Breast epithelium (tissue), 4 donors: ENCODE data around the gene ZMIZ1. TPM values are rescaled to one million over a fixed set of nuclear protein-coding genes. Genes with fewer than 3 reads are reported as not detected.

Source experiments
- DNase-seq, 2 donors: peaks; one replicate each; pipeline ENCODE4 v3.0.0-alpha.2; 2019; ENCODE audit warnings: low spot score in 2 of 2
- H3K27ac ChIP-seq, 2 donors: fragments of 200-600 bp; sonication (generic) in 1 of 2; one replicate each; pipeline ENCODE4 v1.5.1; 2016 to 2019; ENCODE audit warnings: mild to moderate bottlenecking in 1 of 2
- H3K27me3 ChIP-seq, 2 donors: fragments of 200-600 bp; sonication (generic) in 1 of 2; one replicate each; pipeline versions ENCODE4 v1.5.1 to v1.6.0; 2017 to 2019; ENCODE audit warnings: control low read depth in 1 of 2, mild to moderate bottlenecking in 1 of 2
- H3K36me3 ChIP-seq: fragments of 200-600 bp; one replicate; pipeline ENCODE4 v1.5.1; 2019
- H3K4me1 ChIP-seq, 2 donors: fragments of 200-600 bp; sonication (generic); one replicate each; pipeline ENCODE4 v1.5.1; 2016 to 2019; ENCODE audit warnings: control low read depth in 1 of 2
- H3K4me3 ChIP-seq, 3 donors: fragments of 200-600 bp; sonication (generic); 1 replicate in 2 of 3; 2 replicates in 1 of 3; pipeline ENCODE4 v1.5.1; 2016 to 2019; ENCODE audit warnings: mild to moderate bottlenecking in 3 of 3, moderate library complexity in 2 of 3
- H3K9me3 ChIP-seq, 2 donors: fragments of 200-600 bp; sonication (generic) in 1 of 2; one replicate each; pipeline ENCODE4 v1.5.1; 2016 to 2019; ENCODE audit warnings: control low read depth in 1 of 2
- CTCF ChIP-seq, 3 donors: fragments of 450-650 bp; IDR thresholded peaks; one replicate each; pipeline ENCODE4 v1.5.1; 2016 to 2017; ENCODE audit warnings: antibody characterized with exemption in 3 of 3, mild to moderate bottlenecking in 3 of 3, moderate library complexity in 3 of 3
- POLR2A ChIP-seq: fragments of 450-650 bp; IDR thresholded peaks from one replicate; pipeline ENCODE4 v1.6.1; 2016; ENCODE audit warnings: antibody characterized with exemption, mild to moderate bottlenecking, moderate library complexity
- POLR2AphosphoS5 ChIP-seq, 3 donors: sonication (generic); formaldehyde crosslinking; IDR thresholded peaks; one replicate each; pipeline ENCODE4 v1.6.1; 2017; ENCODE audit warnings: antibody characterized with exemption in 3 of 3
- intact Hi-C: fragments of 100-400 bp; cut with DNase I; formaldehyde crosslinking; loops from one replicate; pipeline ENCODE4 v1.15.1; 2023; ENCODE audit warnings: low total_unique reads
- total RNA-seq, 3 donors: library from RNA; depleted of rRNA; stranded (reverse); fragments of >200 nt; gene quantifications; one replicate each; pipeline ENCODE4 v1.1.0, GENCODE V29; 2016

Gene ZMIZ1
- total RNA-seq, 3 donors from 2014 or later, result 34.4 to 63.7 (median 39.8) TPM

- H3K4me1 ChIP-seq, result peaks cover 11 to 27% of the 10 kb centered on the region in 2 donors
Measured at GRCh38 chr10:79070081-79070605, 1.4 kb downstream of the ZMIZ1 start.

GRCh38 chr10:79070606-79071395 lies 2.0 kb downstream of the ZMIZ1 start:
- peak overlapping the region; percentile 65 to 98 (median 78) for H3K4me3 ChIP-seq
- H3K27ac ChIP-seq, result peak overlapping the region; percentile 98 to 99
- H3K36me3 ChIP-seq, result no peaks in the 10 kb centered on the region
- peaks cover 11 to 32% of the 10 kb centered on the region in 2 donors for H3K4me1 ChIP-seq
- H3K27me3 ChIP-seq, result no peaks in the 10 kb centered on the region
- no peaks in the 10 kb centered on the region for H3K9me3 ChIP-seq
- intact Hi-C loops, result no loop called here
- TF ChIP-seq CTCF (IDR thresholded peaks at IDR 0.05) (no peak), POLR2AphosphoS5 (IDR thresholded peaks at IDR 0.05) (peak; percentile 70 to 81 (median 73)), POLR2A (peak; percentile 31)
- DNase-seq, result peak; percentile 91 to 97

More at GRCh38 chr10:79070081-79070605, 1.4 kb downstream of the ZMIZ1 start:
- Histone ChIP-seq H3K9me3 (no peaks in the 10 kb centered on the region), H3K4me3 (peak overlapping the region; percentile 65 to 98 (median 78)), H3K27me3 (no peaks in the 10 kb centered on the region), H3K27ac (peak overlapping the region; percentile 98 to 99), H3K36me3 (no peaks in the 10 kb centered on the region)
- no peak for TF ChIP-seq POLR2A
- TF ChIP-seq CTCF (IDR thresholded peaks at IDR 0.05), result no peak
- no peak for DNase-seq
- intact Hi-C loops, result no loop called here

- Histone ChIP-seq H3K27me3 (no peaks in the 10 kb centered on the region), H3K9me3 (no peaks in the 10 kb centered on the region), H3K36me3 (no peaks in the 10 kb centered on the region), H3K4me1 (peaks cover 11 to 36% of the 10 kb centered on the region in 2 donors), H3K27ac (peak overlapping the region; percentile 98 to 99), H3K4me3 (peak overlapping the region; percentile 65 to 98 (median 78))
- TF ChIP-seq POLR2A (peak; percentile 59), CTCF (IDR thresholded peaks at IDR 0.05) (no peak), POLR2AphosphoS5 (IDR thresholded peaks at IDR 0.05) (no peak)
- DNase-seq, result no peak
- intact Hi-C loops, result no loop called here
Measured at GRCh38 chr10:79071396-79071923, 2.7 kb downstream of the ZMIZ1 start.

- peak overlapping the region; percentile 98 to 99 for H3K27ac ChIP-seq
- no peaks in the 10 kb centered on the region for H3K9me3 ChIP-seq
- peaks cover 11 to 36% of the 10 kb centered on the region in 2 donors for H3K4me1 ChIP-seq
- peak in 1 of 2 donors; percentile 65 for DNase-seq
- H3K27me3 ChIP-seq, result no peaks in the 10 kb centered on the region
- peak overlapping the region; percentile 65 to 98 (median 78) for H3K4me3 ChIP-seq
- TF ChIP-seq POLR2A (no peak), CTCF (IDR thresholded peaks at IDR 0.05) (no peak), POLR2AphosphoS5 (IDR thresholded peaks at IDR 0.05) (no peak)
- intact Hi-C loops, result no loop called here
- H3K36me3 ChIP-seq, result no peaks in the 10 kb centered on the region
Measured at GRCh38 chr10:79072041-79072441, 3.3 kb downstream of the ZMIZ1 start.
